Calu3 (cell line): ENCODE measurements around the gene SIX1. TPM values are rescaled to one million over a fixed set of nuclear protein-coding genes. Genes with fewer than 3 reads are reported as not detected.

Experiments used
- BruUV-seq: library from RNA; stranded (reverse); fragments of 400-500 nt; replicated peaks from 2 replicates; lab custom pipeline; 2021; lab: Mats Ljungman, UMichigan
- CTCF ChIA-PET: fragments of 300-600 bp; sonication (Branson Sonifier 250); formaldehyde crosslinking; loops from one replicate; lab custom pipeline; 2022; ENCODE audit warnings: antibody characterized with exemption; lab: Charles Lee
- DNase-seq: peaks from one replicate; pipeline ENCODE4 v3.0.0; 2022
- H3K27ac Mint-ChIP-seq: one replicate; pipeline ENCODE4 v1.8.0; 2022; ENCODE audit warnings: mixed read lengths; ENCODE audit not compliant: unreplicated experiment
- H3K27me3 Mint-ChIP-seq: one replicate; pipeline ENCODE4 v1.8.0; 2022; ENCODE audit warnings: mixed read lengths; ENCODE audit not compliant: unreplicated experiment
- H3K36me3 Mint-ChIP-seq: one replicate; pipeline ENCODE4 v1.8.0; 2022; ENCODE audit warnings: mild to moderate bottlenecking, moderate library complexity, mixed read lengths; ENCODE audit not compliant: insufficient read depth, unreplicated experiment
- H3K4me1 Mint-ChIP-seq: one replicate; pipeline ENCODE4 v1.8.0; 2022; ENCODE audit warnings: mild to moderate bottlenecking, low read depth, mixed read lengths; ENCODE audit not compliant: unreplicated experiment
- H3K4me3 Mint-ChIP-seq: one replicate; pipeline ENCODE4 v1.8.0; 2022; ENCODE audit warnings: mild to moderate bottlenecking, low read depth, moderate library complexity, mixed read lengths; ENCODE audit not compliant: unreplicated experiment
- H3K9me3 Mint-ChIP-seq: one replicate; pipeline ENCODE4 v1.8.0; 2022; ENCODE audit warnings: low read depth, mixed read lengths; ENCODE audit not compliant: unreplicated experiment
- intact Hi-C: fragments of 100-400 bp; cut with micrococcal nuclease; formaldehyde crosslinking; loops from one replicate; pipeline ENCODE4 v1.10.0; 2022; ENCODE audit not compliant: unreplicated experiment
- total RNA-seq: library from RNA; stranded (reverse); gene quantifications from 2 replicates; pipeline ENCODE4 v1.2.3, GENCODE V29; 2022
- TF ChIP-seq, protein P1 (sequence below): fragments of 200-600 bp; IDR thresholded peaks from one replicate; pipeline ENCODE4 v1.8.0; 2022; ENCODE audit warnings: antibody characterized with exemption; ENCODE audit not compliant: unreplicated experiment

Gene SIX1
- total RNA-seq, 1 experiment from 2014 or later: 4.6 TPM

DNA sequence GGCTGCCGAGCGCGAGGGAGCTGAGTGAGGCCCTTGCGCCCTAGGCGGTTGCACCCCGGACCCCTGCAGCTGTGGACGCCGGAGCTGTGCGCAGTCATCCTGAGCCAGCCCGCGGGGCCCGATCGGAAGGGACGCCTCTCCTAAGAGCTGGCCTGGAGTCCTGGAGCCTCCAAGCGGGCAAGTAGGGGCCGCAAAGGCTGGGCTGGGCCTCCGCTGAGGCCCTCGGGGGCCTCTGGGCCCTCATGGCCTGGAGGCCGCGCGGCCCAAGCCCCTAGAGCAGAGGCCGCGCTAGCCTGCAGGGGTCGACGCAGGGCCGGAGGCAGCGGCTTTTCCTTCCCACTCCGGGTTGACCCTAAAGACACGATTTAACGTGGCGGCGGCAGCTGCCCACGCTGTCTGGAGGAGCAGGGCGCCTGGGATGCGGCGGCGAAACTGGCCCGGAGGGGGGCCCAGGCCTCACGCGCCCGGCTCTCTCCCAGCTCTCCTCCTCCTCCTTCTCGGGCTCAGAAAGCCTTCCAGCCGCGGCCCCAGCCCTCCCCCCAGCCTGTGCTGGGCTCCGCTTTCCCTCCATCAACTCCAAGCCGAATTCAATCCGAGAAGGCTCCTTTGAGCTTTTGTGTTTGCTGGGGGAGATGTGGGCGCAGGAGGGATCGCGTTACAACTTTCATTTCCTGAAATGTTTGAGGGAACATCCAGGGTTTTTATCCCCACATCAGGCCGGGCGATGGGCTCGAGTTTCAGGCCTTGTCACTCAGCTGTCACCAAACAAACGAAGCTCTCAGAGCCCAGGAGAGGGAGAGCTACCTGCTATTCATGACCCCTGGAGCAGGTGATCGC is 11.6 kb downstream of the SIX1 start:
- TF ChIP-seq, protein P1, sequence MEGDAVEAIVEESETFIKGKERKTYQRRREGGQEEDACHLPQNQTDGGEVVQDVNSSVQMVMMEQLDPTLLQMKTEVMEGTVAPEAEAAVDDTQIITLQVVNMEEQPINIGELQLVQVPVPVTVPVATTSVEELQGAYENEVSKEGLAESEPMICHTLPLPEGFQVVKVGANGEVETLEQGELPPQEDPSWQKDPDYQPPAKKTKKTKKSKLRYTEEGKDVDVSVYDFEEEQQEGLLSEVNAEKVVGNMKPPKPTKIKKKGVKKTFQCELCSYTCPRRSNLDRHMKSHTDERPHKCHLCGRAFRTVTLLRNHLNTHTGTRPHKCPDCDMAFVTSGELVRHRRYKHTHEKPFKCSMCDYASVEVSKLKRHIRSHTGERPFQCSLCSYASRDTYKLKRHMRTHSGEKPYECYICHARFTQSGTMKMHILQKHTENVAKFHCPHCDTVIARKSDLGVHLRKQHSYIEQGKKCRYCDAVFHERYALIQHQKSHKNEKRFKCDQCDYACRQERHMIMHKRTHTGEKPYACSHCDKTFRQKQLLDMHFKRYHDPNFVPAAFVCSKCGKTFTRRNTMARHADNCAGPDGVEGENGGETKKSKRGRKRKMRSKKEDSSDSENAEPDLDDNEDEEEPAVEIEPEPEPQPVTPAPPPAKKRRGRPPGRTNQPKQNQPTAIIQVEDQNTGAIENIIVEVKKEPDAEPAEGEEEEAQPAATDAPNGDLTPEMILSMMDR: no peak
- BruUV-seq: no TSS peak
- CTCF ChIA-PET: no interaction called here

DNA sequence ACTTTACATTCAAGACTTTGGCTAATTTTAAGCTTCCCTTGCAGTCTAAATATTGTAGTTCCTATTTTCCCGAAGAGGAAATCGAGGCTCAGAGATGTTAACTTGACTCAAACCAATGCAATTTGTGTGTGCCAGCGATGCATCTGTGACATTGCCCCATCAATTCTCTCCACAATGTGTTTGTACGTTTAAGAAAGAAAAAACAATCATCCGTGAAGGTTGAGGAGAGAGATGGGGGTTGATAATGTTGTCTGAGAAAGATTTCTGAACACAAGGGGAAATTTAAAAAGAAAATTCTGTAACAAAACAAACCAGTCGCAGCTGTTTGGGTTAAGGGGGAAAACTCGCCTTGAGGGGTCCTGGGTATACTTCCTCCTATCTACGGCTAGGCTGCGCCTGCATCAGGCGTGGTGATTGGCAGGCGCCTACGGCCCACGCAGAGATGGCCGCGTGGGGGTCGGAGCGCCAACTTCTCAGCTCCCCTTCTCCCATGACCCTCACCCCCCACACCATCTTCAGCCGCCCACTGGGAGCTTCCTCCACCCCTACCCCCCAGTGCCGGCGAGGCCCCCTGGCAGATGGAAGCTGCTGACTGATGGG is 12.3 kb downstream of the SIX1 start:
- BruUV-seq: no TSS peak
- intact Hi-C loops: no loop called here
- no peak overlapping the region for H3K27ac Mint-ChIP-seq
- H3K9me3 Mint-ChIP-seq: no peaks in the 10 kb centered on the region
- no peak for DNase-seq
- no peaks in the 10 kb centered on the region for H3K36me3 Mint-ChIP-seq
- no peaks in the 10 kb centered on the region for H3K4me1 Mint-ChIP-seq
- TF ChIP-seq, protein P1: no peak
- no peak overlapping the region for H3K4me3 Mint-ChIP-seq
- no peaks in the 10 kb centered on the region for H3K27me3 Mint-ChIP-seq
- CTCF ChIA-PET: no interaction called here

More for the DNA sequence above, 11.6 kb downstream of the SIX1 start:
- H3K27me3 Mint-ChIP-seq: no peaks in the 10 kb centered on the region
- no peak overlapping the region for H3K27ac Mint-ChIP-seq
- intact Hi-C loops: no loop called here
- H3K36me3 Mint-ChIP-seq: no peaks in the 10 kb centered on the region
- no peak overlapping the region for H3K4me3 Mint-ChIP-seq
- H3K9me3 Mint-ChIP-seq: no peaks in the 10 kb centered on the region
- DNase-seq: no peak
- H3K4me1 Mint-ChIP-seq: no peaks in the 10 kb centered on the region

DNA sequence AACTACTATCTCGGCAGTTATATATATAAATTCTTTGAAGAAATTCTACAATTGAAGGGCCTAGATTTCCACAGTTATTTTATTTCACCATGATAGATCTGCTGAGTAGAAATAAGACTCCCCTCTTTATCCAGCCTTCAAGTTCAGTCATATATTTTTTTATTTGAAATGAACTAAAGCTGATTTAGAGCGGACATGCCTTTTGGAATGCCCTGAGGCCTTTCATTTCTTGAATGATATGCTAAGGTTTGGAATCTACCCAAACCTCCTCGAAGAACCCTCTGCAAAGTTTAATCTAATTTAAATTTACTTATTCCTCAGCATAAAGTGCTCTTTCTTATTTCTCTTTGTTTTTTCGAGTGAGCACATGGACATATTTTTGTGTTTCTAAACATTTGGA is 15.1 kb downstream of the SIX1 start:
- no peaks in the 10 kb centered on the region for H3K27me3 Mint-ChIP-seq
- CTCF ChIA-PET: no interaction called here
- no peak overlapping the region for H3K27ac Mint-ChIP-seq
- intact Hi-C loops: no loop called here
- TF ChIP-seq, protein P1: no peak
- BruUV-seq: no TSS peak
- no peaks in the 10 kb centered on the region for H3K9me3 Mint-ChIP-seq
- no peaks in the 10 kb centered on the region for H3K36me3 Mint-ChIP-seq
- no peak overlapping the region for H3K4me3 Mint-ChIP-seq
- H3K4me1 Mint-ChIP-seq: no peaks in the 10 kb centered on the region
- no peak for DNase-seq

DNA sequence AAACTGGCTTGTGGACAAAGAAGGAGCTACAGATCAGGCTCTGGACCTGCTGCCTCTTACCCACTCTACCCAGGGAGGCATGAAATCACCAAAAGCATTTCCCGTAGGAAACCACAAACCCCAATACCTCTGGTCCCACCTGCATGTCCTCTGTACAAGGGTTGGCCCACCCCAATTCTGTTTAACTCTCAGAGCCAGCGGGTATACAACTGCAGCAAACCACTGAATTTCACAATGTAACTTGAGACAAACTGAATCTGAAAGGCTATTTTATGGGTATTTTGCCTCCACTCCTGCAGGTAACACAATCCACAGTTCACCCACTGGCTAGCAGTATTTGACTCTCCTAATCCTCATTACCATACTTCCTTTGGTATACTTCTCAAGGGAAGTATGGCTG is 16.5 kb downstream of the SIX1 start:
- Mint-ChIP-seq H3K4me3 (no peak overlapping the region), H3K36me3 (no peaks in the 10 kb centered on the region), H3K4me1 (no peaks in the 10 kb centered on the region), H3K27ac (no peak overlapping the region), H3K9me3 (no peaks in the 10 kb centered on the region), H3K27me3 (no peaks in the 10 kb centered on the region)
- TF ChIP-seq, protein P1: no peak
- no peak for DNase-seq
- intact Hi-C loops: no loop called here
- BruUV-seq: no TSS peak
- CTCF ChIA-PET: interaction anchor here (0.6 to 0.7 kb wide), 2 partner anchors 11 to 236 kb away, joined by 5 read pairs; no protein-coding TSS in a partner anchor
